Right forelimb (tissue), 1 donor: ENCODE results near the gene AP1M1.
A peak's percentile ranks its signal among the peaks of the same experiment; 100 is the strongest.
"Not testable (repeated sequence)": the region's sequence is repeated elsewhere in the genome, so short reads cannot be mapped to it uniquely, and the experiment has no call there.

Experiments used
- DNase-seq: peaks from one replicate; pipeline ENCODE4 v3.0.0-alpha.2; 2018

Gene AP1M1

DNA sequence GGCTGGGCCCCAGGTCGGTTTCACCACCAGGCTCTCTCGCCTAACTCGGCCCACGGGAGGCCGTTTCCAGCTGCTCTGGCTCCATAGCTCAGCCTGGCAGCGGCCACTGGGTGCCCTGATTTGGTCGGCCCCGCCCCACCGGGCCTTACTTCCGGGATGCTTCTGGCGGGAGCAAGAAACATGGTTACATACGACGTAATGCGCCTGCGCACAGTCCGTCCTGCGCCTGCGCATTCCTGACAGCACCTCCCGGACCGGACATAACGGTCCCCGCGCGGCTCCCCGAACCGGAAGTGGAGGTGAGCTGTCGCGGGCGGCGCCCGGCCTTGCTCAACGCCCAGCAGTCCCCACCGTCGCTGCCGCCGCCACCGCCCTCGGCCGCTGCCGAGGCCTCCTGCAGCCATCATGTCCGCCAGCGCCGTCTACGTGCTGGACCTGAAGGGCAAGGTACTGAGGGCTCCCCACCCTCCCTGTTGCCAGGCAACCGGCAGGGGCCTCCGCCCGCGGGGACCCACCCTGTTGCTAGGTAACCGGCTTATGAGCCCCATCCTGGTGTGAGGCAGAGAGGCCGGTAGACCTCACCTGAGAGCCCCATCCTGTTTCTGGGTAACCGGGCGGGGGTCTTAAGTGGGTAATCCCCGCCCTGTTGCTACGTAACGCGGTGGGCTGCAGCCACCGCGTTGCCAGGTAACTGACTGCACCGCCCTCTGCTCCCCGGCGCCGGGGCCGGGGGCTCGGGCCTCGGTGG, at the start of gene AP1M1:
TSS of gene AP1M1 (plus strand) at position 290 of the 748 bp plus-strand sequence. CDS start at position 406, 116 bp downstream.
- peak; percentile 97 for DNase-seq

DNA sequence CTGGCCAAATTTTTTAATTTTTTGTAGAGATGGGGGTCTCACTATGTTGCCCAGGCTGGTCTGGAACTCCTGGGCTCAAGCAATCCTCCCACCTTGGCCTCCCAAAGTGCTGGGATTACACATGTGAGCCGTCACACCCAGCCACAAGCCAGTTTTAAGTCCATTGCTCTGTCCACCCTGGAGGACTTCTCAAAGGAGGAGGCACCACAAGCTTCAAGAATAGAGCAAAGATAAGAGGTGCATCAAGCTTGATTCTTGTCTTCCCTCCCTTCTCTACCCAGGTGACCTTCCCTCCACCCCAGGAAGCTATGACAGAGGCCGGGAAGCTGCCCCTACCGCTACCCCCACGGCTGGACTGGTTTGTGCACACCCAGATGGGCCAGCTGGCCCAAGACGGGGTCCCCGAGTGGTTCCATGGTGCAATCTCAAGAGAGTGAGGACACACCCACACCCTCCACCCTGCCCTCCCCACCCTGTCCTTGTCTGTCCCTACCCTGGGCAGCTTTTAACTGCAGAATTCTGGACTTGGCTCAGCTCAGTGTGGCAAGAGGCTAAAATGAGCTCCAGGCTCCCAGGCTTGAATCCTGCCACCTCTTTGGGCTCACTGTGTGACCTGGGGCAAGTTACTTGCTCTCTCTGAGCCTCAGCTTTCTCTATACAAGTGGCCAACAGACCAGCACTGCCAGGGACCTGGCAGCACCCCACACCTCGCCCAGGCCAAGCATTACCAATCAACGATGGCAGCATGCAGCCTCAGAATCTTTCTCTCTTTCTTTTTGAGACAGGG, 49.1 kb upstream of the AP1M1 start:
- DNase-seq = no peak

DNA sequence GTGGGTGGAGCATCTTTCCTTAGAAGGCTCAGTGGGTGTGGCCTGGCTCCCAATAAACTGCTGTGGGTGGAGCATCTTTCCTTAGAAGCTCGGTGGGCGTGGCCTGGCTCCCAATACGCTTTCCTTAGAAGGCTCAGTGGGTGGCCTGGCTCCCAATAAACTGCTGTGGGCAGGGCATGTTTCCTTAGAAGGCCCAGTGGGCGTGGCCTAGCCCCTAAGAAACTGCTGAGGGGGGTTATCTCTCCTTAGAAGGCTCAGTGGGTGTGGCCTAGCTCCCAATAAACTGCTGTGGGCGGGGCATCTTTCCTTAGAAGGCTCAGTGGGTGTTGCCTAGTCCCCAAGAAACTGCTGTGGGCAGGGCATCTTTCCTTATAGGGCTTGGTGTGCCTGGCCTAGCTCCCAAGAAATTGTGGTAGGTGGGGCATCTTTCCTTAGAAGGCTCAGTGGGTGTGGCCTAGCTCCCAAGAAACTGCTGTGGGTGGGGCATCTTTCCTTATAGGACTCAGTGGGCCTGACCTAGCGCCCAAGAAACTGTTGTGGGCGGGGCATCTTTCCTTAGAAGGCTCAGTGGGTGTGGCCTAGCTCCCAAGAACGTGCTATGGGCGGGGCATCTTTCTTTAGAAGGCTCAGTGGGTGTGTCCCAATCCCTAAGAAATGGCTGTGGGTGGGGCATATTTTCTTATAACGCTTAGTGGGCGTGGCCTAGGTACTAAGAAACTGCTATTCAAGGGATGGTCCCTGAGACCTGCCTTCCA, 44.0 kb upstream of the AP1M1 start:
- no peak for DNase-seq

DNA sequence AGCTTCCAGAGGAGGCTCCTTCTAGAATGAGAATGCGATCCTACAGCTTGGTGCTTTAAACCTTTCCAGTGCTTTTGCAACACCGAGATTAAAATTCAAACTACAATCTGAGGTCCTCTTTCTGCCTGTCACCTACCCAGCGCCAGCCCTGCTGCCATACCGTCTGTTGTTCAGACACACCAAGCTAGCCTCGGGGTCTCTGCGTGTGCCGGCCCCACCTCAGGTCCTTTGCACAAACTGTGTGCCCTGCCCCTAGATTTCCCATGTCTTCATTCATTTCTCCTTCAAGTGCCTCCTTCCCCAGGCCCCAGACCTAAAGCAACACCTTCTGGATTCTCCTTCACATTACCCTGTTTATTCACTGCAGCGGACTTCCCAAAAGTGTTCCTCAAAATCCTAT, 43.2 kb upstream of the AP1M1 start:
- no peak for DNase-seq

DNA sequence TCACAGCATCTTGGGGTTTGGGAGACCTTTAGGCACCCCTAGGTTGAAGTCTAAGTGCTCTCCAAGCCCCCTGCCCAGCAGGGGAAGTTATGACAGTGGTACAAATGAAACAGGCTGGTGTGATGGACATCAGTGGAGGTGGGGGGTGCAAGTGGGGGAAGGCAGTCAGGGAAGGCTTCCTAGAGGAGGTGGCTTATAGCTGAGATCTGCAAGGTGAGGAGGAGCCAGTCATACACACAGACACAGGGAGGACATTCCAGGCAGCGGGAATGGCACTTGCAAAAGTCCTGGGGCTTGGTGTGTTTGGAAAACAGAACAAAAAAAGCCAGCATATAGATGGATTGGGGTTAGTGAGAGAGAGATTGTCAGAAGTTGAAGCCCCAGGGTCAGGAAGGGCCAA, 42.6 kb upstream of the AP1M1 start:
- DNase-seq = no peak

DNA sequence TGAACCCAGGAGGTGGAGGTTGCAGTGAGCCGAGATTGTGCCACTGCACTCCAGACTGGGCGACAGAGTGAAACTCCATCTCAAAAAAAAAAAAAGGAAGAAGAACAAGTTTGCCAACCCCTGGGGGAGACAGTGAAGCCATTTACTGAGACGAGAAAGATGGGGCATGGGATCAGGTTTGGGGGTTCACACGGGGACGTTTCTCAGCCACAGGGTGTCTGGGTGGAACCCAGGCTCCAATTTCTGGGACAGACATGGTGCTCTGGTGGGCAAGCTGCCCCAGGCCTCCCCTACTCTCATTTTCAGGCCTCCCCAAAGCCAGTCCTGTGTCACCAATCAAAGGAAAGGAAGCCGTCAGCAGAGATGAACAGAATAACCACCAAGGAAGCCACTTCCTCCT, 40.8 kb upstream of the AP1M1 start:
- DNase-seq = no peak

DNA sequence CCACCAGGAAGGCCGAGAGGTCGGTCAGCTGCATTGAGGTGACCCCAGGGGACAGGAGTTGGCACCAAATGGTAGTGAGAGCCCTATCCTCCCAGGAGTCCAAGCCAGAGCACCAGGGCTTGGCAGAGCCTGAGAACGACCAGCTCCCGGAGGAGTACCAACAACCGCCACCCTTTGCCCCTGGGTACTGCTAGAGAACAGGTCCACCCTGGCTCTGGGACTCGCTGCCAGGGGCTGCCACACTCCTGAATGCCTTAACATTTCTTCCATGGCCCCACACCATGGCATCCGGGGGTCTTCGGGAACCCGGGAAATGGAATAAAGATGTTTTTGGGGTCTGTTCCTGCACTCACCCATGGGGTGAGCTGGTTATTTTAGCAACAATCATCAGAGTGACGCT, 40.1 kb upstream of the AP1M1 start:
- DNase-seq = no peak

DNA sequence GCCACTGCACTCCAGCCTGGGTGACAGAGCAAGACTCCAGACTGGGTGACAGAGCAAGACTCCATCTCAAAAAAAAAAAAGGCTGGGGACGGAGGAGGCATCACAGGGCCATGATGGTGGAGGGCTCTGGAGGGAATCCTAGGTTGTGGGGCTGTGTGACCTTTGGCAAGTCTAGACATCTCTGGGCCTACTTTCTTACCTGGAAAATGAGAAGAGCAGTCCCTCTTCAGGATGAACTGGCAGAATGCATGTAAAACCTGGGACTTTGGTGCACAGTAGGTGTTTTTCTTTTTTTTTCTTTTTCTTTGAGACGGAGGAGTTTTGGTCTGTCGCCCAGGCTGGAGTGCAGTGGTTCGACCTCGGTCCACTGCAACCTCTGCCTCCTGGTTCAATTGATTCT, 38.1 kb upstream of the AP1M1 start:
- DNase-seq = no peak

DNA sequence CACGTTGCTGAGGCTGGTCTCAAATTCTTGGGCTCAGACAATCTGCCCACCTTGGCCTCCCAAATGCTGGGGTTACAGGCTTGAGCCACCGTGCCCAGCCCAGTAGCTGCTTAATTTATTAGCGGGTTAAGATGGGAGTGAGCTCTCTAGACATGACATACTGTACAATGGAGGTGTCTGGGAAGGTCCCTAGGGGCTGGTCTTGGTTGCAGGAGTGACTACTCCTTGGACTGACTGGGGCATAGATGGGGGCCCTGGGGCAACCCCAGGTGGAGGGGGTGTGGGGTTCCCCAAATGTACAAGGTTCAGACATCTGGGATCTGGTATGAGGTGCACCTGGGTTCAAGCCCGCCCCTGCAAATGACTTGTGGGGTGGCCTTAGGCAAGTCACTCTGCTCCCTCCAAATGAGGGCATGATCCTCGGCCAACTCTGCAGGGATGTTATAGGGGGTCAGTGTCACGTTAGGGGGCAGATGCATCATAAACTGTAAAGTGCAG, 37.2 kb upstream of the AP1M1 start:
- no peak for DNase-seq

DNA sequence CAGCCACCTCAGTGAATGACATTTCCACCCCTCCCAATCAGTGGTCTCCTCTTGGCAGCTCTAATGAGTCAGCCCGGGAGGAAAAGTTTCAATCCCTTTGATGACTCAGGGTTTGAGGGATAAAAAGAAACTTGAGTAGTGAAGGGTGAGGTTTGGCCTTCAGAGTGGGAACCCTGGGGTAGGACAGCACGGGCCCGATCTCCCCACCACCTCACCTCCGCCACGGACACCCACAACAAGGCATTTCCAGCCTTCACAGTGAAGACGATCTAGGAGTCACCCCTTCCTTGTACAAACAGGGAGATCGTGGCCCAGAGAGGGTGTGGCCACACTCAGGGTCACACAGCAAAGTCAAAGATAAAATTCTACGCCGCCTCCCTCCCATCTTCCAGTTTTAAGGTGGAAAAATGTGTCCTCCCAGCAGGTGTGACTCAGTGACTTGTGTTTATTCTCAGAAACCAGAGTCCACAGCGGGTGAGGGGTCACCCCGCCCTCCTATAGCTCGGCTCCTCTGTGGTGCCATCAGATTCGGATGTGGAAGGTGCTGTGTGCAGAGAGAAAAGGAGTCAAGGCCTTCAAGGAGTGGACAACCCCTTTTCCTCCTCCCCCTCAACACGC, 36.7 kb upstream of the AP1M1 start:
- no peak for DNase-seq

DNA sequence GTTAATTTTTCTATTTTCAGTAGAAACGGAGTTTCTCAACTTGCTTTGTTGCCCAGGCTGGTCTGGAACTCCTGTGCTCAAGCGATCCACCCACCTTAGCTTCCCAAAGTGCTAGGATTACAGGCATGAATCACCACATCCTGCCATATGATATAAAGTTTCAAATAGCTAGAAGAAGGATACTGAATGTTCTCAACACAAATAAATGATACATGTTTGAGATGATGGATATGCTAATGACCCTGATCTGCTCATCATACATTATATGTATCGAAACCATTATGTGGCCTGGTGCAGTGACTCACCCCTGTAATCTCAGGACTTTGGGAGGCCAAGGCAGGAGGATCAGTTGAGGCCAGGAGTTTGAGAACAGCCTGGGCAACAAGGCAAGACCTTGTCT, 35.9 kb upstream of the AP1M1 start:
- no peak for DNase-seq

DNA sequence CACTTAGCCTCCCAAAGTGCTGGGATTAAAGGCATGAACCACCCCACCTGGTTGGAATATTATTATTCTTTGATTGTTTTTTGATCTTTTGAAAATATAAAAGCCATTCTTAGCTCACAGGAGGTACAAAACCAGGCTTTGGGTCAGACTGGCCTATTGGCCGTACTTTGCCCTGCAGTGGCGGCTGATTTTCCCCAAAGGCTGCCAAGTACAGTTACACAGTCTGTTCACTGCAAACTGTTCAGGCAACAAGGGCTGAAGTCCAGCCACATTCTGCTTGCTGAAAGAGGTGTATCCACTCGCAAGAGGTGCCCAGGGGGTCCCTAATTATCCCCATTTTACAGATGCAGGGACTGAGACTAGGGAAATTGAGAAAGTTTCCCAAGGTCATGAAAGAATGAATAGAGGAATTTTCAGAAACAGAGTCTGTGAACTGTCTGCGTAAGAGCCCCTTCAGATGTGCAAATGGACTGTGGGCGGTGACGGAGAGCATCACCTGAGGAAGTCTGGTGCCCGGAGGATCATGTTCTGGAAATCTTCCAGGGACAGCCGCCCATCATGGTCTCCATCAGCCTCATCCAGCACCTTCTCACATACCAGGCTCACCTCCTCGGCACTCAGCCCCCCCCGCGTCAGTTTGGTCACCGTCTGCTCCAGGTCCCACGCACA, 33.4 kb upstream of the AP1M1 start:
- DNase-seq = no peak

DNA sequence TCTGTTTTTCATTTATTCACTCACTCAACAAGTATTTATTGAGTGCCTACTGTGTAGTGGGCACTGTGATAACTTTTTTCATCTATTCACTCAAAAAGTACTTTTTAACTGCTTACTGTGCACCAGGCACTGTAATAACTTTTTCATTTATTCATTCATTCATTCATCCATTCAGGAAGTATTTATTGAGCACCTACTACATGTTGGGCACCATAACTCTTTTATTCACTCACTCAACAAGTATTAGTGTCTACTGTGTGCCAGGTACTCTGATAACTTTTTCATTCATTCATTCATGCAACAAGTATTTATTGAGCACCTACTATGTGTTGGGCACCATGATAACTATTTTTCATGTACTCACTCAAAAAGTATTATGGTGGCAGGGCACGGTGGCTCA, 31.3 kb upstream of the AP1M1 start:
- no peak for DNase-seq

DNA sequence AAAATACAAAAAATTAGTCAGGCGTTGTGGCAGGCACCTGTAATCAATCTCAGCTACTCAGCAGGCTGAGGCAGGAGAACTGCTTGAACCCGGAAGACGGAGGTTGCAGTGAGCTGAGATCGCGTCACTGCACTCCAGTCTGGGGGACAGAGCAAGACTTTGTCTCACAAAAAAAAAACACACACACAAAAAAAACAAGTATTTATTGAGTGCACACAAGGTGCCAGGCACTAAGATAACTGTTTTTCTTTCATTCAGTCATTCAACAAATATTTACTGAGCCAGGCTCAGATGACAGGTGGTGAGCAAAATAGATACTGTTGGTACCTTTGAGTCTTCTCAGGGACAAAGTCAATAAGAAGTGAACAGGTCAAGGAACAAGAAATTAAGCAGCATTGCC, 30.7 kb upstream of the AP1M1 start:
- no peak for DNase-seq

DNA sequence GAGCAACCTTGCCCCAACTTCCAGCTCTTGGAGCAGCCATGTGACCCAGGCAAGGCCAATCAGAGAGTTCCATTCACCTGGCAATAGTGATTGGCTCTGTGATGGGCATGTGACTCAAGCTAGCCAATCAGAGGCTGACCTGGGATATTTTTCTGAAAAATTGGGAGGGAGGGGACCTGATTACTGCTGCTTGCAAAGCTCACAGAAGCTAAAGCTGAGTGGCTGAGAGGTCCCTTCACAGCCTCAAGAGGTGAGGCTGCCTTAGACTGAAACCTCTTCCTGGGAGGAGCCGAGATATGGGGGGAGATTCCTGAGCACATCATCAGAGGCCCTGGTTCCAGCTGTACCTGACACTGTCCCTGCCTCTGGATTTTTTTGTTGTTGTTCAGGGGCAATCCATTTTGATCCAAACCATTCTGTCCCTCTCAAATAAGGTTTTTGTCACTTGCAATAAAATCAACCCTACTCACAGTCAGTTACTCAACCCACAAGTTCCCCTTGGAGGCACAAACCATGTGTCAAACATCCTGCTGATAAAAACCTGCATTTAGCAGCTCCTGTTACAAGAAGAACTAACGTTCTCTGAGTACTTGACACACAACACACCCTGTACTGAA, 29.1 kb upstream of the AP1M1 start:
- DNase-seq = no peak

DNA sequence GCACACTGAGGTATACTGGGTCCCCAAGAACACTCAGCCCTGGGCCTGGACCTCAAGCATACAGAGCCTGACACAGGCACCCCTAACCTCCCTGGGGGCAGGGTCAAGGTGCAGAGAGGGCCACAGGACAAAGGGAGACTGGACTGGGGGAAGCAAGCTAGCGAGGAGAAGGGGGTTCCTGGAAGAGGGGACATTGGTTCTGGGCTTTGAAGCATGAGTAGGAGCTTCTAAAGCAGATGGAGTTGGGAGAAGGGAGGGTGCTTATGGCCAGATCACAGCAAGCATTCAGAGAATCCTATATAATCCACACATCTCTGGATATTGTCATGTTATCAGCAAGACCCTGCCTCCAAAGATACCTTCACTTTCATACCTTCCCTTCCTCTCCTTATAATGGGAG, 27.6 kb upstream of the AP1M1 start:
- DNase-seq = no peak

DNA sequence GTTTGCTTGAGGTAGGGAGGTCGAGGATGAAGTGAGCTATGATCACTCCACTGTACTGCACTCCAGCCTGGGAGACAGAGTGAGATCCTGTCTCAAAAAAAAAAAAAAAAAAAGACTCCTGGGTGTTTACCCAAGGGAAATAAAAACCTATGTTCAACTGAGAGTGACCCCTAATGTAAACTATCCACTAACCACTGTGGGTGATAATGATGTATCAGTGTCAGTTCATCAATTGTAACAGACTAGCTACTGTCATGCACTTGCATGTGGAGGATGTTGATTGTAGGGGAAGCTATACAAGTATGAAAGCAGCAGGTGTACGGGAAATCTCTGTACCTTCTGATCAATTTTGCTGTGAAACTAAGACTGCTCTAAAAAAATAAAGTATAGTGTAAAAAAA, 21.8 kb upstream of the AP1M1 start:
- DNase-seq = no peak

DNA sequence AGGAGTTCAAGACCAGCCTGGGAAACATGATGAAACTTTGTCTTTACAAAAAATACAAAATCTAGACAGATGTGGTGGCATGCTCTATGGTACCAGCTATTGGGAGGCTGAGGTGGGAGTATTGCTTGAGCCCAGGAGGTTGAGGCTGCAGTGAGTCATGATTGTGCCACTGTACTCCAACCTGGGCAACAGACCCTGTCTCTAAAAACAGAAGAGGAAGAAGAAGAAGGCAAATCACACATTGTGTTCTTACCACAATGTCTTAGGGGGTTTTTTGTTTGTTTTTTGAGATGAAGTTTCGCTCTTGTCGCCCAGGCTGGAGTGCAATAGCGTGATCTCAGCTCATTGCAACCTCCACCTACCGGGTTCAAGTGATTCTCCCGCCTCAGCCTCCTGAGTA, 18.8 kb upstream of the AP1M1 start:
- DNase-seq = not testable (repeated sequence)

DNA sequence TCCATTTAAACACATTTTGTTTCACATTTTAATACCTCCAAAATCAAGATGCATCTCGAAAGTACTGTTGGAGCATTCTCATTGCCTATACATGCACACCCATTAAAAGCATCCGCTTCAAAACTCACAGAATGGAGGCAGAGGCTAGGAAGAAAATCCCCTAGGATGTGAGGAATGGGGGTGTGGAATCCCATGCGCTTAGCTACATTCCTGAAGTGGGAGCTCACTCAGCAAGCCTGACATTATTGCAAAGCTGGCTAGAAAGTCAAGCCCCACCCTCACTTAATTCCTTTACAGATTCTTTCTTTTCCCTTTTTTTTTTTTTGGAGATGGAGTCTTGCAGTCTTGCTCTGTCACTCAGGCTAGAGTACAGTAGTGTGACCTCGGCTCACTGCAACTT, 17.1 kb upstream of the AP1M1 start:
- no peak for DNase-seq

DNA sequence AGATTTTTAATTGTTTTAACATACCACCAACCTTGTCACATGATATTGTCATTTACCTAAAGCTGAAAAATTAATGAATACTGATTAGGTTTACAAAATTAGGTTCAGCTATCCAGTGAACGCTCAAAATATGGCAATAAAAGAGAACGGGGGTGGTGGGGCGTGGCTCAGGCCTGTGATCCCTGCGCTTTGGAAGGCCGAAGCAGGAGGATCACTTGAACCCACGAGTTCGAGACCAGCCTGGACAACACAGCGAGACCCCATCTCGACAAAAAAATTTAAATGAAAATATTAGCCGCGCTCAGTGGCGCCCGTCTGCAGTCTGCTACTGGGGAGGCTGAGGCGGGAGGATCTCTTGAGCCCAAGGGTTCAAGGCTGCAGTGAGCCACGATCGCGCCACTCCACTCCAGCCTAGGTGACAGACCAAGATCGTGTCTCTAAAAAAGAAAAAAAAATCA, 13.0 kb upstream of the AP1M1 start:
- DNase-seq = peak; percentile 54

DNA sequence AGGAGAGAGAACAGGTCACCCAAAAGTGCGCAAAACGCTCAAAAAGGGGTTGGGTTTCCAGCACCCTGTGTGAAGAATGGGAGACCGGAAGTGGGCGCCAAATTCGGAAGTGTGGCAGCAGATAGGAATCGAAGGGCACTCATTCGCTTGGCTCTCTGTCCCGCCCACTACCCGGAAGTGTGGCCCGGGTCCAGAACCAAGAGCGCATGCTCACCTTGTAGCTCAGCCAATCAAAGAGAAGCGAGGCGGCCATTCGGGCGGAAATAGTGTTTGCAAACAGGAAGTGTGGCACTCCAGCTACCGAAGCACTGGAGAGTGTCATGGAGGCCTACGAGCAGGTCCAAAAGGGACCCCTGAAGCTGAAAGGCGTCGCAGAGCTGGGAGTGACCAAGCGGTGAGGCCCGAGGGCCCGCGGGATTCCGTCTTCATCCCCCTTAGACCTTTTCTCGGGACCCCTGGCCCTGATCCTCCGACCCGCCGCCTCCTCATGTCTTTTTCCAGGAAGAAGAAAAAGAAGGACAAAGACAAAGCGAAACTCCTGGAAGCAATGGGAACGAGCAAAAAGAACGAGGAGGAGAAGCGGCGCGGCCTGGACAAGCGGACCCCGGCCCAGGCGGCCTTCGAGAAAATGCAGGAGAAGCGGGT, 12.5 kb upstream of the AP1M1 start, which contains the start of gene FAM32A:
TSS of gene FAM32A (plus strand) at position 288 of the 645 bp plus-strand sequence. CDS start at position 321, 33 bp downstream.
- peak; percentile 100 for DNase-seq
